NCI-H2171 (cell line): ENCODE results near the gene NFASC.

Source experiments
- DNase-seq: peaks from one replicate; lab custom pipeline; 2025; lab: John Stamatoyannopoulos, UW

Gene NFASC

DNA sequence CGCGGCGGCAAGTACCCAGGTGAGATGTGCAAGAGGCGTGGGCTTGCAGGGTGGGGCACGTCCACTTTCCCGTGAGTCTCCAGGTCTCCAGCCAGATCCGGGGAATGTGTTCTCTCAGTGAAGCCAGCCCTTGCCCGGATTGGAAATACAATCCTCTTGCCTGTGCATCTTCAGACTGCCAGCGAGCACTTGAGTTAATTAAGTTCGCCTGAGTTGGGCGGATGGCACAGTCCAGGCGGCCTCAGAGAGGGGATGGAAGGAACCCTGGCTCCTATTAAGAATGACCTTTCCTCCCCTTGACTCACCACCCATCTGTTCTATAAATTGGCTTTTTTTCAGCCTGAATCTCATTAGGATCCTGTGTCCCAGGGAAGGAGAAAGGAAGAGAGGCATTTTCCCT, 139.0 kb downstream of the NFASC start:
- peak; percentile 67 for DNase-seq

DNA sequence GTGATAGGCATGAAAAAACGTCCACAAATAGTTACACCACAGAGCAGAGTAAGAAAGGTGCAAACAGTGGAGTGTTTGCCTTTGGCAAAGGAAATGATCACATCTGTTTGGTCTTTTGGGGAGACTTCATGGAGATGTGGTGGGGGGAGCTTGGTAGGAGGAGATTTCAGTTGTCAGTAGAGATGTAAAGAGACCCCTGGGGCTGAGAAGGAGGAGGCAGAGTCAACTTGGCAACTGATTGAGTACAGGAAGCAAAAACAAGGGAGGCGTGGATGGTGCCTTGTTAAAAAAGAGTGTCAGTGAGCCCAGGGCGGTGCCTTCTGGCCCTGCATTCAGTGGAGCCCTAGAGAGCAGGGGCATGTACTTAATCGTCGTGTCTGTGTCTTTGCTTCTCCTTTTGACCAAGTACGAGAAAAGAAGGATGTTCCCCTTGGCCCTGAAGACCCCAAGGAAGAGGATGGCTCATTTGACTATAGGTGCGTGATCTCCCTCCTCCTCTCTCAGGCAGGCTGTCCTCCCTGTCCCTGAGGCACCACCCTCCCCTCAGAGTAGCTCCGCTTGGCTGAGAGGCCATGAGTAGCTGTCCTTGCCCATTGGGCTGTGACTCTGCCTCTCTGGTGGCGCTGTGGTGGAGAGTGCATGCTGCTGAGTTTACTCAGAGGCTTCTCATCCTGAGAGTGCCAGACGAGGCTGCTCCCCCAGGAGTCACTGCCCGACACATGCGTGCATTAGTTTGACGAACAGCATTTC, 141.9 kb downstream of the NFASC start:
- DNase-seq, result no peak

DNA sequence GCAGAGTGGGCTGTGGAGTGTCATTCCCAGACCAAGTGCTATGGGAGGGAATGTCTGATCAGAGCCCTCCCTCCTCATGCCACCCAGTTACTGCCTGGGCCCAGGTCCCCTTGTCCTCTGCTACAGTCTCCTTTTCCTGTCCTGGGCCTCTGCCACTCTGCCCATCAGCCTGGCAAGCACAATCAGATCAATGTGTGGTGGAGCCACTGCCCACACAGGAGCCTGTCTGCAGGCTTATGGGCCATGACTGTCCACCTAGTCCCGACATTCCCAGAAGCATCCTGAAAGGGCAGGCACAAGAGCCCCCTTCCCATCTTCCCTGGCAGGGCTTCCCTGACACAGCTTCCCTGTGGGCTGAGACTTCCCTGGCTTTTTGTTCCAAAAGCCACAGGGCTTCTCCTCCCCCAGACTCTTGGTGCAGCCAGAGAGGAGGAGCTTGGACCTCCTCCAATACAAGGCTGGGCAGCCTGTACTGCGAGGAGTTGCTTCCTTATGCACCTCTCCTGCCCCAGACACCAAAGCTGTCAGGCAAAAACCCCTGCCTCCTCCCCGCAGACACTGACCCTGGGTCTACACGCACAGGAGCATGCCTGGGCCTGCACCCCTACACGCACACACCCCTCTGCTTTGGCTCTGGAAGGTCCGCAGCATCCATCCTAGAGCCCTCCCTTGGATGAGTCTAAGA, 143.2 kb downstream of the NFASC start:
- peak; percentile 69 for DNase-seq

DNA sequence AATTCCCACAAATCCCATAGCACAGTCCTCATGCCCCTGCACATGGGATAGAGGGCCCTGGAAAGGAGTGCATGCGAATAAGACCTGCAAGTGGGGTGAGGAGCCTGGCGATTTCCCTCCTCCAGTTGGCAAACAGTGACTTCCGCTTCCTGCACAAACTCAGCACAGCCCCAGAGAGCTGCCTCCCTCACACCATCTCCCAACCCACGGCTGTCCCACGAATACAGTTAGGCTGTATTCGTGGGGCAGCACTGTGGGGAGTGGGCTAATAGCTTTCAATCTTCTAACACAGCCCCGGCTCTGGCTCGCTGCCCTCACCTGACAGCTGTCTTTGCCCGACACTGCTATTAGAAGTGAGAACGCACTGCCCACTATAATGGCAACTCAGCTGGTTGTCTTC, 144.1 kb downstream of the NFASC start:
- no peak for DNase-seq

DNA sequence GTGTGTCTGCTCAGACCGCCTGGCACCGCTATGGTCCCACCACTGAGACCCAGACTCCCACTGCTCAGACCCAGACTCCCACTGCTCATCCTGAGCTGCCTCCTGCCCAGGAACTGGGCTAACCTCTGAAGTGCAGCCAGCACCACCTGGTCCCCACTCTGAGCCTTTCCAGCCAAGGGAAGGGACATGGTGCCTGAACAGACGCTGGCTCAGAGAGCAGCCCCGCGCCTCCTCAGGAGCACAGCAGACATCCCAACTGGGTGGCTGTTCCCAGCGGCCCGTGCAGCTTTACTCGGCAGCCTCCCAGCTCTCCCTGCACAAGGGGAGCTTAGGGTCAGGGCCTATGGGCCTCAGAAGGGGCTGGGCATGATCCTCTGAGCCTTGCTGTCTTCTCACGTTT, 144.6 kb downstream of the NFASC start:
- DNase-seq, result peak; percentile 14

DNA sequence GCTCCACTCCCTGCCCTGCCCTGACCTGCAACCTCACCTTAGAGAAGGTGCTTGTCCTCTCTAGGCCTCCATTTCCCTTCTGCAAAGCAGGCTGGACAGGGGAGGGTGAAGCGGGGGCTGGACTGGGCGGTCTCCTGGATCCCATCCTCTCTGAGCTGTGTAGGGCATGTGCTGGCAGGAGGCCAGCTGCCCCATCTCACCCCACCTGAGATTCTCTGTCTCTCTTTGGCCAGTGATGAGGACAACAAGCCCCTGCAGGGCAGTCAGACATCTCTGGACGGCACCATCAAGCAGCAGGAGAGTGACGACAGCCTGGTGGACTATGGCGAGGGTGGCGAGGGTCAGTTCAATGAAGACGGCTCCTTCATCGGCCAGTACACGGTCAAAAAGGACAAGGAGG, 145.4 kb downstream of the NFASC start:
- DNase-seq, result no peak

DNA sequence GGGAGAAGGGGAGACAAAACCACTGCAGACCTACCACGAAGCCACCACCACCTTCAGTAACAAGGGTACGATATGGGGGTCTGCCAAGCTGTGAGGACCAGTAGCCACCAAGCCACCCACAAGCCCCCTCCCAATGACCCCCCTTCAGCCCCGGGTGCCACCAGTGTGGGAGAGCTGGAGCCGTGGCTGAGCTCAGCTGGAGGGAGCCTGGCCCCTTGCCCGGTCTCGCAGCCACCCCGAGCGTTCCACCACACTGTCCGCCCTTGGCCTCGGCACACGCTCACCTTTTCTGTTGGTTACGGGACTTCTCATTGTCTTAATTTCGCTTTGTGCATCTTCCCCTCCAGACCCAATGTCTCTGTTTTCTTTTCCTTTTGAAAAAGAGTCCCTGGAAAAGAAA, 145.9 kb downstream of the NFASC start:
- no peak for DNase-seq

DNA sequence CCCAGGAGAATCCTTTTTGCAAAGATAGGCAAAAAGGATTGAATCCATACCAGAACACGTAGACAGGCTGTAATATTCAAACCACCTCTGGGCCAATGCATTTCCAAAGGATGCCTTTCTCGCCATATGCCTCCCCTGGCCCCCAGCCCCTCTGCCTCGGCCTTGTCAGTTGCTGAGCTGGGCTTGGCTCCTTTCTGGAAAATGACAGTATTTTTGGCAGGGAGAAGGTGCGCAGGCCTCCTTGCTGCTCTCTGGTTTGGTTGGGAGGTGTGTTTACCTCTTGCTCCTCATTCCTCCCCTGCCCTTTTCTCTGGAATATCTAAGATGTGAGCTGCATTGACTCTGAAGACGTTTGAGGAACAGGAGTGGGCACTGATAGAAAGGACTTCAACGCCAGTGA, 146.3 kb downstream of the NFASC start:
- DNase-seq, result no peak

DNA sequence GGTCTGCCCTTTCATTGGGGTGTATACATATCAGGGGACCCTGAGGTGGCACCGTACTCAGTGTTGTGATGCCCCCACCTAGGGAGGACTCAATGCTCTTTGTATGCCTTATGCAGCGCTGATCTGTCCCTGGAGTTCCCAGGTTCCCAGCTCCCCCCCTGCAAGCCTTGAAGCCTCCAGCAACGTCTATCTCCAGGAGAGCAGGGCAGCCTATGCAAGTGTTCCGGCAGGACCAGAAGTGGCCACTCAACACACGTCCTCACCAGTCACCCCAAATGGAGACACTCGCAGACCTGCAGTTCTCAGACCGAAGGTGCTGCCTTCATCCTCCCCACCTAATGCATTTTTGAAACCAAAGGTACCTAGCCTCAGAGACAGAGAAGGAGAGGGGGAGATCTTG, 147.1 kb downstream of the NFASC start:
- DNase-seq, result no peak

DNA sequence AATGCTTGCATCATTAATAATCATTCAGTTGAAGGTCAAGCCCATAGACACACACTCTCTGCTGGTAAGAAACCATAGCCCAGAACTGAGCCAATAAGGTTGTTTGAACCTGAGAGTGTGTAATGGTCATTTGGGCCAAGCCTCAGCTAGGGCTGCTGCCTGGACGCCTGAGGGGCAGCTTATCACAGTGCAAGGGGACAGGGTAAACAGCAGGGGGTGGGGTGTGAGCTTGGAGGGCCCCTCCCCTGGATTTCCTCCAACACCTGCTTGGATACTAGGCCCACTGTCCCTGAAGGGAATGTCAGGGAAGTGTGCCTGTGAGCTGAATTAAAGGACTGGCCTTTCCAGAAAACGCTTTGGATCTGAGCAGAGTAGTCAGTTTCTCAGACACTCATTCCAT, 147.7 kb downstream of the NFASC start:
- no peak for DNase-seq

DNA sequence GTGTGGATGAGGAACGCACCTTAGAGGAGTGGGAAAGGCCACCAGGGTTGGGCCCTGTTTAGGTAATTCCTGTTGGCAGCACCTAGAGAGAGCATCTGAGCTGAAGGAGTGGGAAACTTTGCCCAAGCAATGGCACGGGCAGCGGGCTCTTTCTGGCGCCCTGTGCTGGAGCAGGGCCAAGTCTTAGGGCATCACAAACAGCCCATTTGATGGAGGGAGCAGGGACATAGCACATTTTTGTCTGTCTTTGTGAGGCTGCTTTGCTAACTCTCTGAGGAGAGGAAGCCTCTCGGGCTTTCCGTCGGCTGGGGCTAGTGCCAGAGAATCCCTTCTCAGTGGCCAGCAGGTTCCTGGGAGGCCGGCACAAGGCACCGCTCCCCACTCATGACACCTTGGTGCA, 149.8 kb downstream of the NFASC start:
- DNase-seq, result no peak

DNA sequence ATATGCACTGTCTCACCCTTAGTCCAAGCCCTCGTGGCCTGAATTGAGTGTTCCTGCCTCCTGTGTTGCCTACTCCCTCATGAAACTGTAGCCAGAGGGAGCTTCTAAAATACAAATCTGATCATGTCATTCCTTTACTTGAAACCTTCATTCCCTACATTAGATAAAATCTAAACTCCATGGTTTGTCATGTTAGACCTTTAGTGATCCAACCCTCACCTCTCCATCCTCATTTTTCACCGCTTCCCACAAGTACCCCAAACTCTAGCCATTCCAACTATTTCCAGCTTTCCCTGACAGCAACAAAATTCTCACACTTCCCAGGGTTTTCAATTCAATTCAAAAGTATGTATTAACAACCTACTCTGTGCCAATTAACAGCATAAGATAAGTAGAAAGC, 154.0 kb downstream of the NFASC start:
- no peak for DNase-seq

DNA sequence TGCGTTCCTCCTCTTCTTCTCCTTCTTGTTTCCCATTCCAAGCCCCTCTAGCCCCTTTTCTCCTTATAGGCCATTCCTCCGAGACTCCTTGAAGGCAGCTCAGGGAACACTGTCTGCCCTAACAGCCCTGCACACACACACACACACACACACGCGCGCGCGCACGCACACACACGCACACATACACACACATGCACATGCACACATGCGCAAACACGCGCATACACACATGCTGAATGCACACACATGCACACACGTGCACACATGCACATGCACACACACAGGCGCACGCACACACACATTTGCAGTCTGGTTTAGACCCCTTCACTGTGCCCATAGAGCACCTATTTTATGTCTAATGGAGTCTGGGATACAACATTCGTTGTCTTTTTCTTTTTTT, 154.6 kb downstream of the NFASC start:
- no peak for DNase-seq

DNA sequence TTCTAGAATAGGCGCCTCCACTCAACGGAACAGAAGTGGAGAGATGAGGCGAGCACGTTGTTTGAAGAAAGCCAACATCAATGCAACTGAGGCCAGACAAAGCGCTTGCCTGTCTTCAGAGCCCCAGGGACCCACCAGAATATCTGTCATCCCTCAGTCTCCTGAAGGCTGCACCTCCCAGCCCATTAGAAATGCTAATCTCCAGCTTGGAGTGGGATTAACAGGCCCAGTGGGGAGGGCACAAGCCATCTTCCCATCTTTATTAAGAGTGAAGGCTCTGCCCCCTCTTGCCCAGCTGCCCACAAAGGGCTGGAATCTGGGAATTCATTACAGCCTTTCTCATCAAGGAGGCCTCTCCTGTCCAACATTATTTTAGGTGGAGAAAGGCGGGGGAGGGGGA, 155.5 kb downstream of the NFASC start:
- DNase-seq, result no peak

DNA sequence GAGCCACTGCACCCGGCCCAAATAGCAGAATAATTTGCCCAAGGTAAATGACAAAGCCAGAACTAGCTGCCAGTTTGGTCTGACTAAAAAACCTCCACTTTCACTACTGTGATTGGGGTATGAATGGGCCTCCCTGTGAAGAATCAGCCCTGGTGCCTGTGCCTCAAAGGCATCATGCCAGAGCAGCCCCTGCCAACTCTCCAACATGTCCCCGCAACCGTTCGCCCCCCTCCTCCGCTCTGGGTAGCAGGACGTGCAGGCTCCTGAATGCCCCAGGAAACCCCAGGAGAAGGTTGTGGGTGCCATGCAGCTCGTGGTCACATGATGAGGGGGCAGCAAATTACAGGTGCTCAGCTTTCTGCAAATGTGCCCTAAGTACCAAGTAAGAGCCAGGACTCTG, 157.7 kb downstream of the NFASC start:
- no peak for DNase-seq

DNA sequence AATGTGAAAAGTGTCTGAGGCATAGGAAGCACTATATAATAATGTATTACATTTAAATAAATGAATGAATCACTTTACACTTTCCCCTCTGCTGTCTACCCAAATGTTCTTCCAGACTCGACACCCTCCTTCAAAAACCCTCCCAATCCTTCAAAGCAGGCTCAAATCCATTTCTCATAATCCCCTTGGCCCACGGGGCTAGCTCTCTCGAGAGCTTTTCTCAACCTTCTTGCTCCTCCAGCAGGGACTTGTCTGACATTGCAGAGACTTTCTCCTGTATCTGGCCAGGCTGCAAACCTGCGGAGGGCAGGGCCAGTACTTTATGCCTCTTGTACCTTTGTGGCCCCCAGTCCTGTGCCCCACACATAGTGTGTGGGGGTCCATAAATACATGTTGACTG, 158.3 kb downstream of the NFASC start:
- DNase-seq, result no peak

DNA sequence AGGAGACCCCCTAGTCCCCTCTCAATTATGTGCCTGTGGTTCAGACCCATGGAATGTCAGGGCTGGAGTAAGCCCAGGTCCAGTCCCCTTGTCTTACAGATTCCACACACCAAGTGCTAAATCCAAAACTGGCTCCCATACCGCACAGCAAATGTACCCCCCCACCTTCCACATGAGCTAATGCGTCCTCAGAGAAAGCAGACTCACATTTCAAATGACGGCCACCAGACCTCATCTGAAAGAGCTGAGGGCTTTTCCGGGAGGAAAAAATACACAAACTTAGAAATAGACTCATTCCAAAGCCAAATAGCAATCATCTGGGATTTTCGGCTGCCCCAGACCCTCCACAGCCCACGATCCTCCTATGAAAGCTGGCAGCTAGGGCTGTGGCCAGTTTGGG, 159.6 kb downstream of the NFASC start:
- no peak for DNase-seq

DNA sequence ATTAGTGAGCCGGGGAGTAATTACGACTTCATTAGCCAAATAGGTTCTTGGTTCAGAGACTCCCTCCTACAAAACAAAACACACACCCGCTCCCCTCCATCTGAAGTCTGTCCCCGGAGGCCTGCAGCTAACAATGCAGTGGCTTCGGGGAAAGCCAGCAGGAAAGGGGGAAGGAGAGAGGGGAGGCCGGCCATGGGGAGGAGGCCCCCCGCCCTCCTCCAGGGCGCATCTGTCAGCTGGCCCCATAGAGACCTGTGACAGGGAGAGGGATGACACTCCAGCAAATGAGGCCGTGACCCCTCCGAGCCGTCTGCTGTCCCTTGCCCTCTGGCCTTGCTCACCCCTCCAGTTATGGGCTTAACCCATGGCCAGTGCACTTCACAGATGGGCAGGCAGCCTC, 160.2 kb downstream of the NFASC start:
- peak; percentile 60 for DNase-seq

DNA sequence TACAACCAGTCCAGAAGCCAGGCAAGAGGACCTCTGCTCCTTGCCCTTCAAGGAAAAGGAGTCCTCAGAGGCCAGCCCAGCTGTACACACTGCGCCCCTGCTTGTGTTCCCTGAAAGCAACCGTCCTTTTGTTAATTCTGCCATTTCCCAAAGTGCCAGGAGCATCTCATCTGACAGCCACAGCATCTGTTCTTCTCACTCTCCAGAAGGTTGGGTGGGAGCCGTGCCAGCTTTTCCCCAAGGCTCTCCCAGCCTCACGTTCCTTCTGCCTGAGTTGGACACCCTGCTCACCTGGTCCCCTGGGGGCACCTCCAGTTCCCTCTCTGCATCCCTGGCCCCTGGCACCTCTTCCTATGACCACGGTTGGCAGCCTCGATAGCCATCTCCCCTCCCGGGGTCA, 161.8 kb downstream of the NFASC start:
- DNase-seq, result peak; percentile 94

DNA sequence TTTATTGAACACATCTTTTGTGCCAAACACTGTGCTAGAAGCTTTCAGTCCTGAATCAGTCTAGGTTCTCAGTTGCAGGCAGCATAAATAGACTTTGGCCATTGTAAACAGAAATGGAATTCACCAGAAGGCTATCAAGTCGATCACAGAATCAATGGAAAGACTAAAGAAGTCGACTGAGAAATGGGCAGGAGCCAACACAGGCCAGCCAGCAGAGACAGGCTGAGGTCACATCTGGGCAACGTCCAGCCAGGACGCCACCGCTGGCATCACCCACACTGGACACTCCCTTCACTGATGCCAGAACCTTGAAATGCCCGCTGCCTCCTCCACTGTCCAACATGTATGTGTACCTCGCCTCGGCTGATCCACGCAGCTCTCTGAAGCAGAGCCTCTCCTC, 166.9 kb downstream of the NFASC start:
- DNase-seq, result no peak

DNA sequence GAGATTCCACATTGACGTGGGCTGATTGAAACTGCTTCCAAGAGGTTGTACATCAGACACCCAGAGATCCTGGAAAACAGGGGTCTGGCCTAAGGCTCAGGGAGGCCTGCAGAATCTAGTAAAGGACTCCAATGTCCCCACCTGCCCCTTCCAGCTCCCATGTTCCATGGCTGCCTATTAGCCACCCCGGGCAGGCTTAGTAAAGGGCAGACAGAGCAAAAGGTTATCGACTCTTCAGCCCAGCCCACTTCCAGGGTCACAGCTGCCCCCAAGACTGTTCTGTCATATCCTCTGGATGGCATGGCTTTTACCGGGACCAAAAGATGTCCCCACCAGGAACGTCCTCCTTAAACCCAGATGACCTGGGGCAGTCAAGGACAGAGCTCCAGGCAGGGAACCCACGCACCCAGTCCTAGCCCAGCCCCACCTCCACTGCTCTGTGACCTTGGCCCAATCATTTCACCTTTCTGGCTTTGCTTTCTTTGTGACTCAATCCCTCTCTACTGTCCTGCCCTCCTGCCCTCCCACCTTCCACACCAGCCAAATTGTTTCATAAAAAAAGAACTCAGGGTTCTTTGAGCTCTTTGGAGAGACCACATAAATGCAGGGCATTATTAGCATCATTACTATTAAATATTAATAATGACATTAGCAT, 167.6 kb downstream of the NFASC start:
- DNase-seq, result no peak

DNA sequence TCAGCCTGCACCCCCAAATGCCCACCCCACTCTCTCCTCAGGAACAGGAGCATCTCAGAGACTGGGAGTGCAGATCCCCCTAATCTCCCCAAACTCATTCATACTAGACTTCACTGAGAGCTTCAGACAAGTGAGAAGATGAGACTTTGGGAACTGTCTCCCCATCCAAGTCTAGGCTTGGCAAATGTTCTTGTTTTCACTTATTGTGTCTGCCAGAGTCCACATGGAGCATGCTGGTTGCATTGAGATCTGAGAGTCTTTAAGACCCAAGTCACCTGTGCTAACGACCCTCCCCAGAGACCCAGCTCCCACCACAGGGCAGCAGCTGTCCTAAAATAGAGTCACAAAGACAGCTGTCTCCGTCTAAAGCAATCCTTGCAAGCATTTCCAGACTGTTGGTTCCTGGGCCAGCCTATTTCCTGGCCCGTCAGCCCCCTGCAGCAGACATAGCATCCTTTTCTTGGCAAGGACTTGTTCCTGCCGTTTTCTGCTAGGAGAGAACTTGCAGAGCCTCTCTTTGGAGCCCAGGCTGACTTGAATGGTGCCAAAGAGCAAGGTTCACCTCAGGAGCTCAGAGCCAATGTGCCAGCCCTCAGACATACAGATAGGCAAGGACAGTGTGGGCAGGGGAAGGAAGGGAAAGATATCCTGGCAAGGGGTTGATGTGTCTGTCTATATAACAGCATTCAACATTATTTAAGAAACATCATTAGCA, 170.5 kb downstream of the NFASC start:
- DNase-seq, result peak; percentile 22
